SU-DHL-6 (cell line): ENCODE data around the gene BANP.

ENCODE experiments used
- H2AFZ ChIP-seq: fragments of 200-600 bp; sonication (generic); 2 replicates; pipeline ENCODE4 v1.6.1; 2014; ENCODE audit warnings: low read depth, mild to moderate bottlenecking, moderate library complexity, mixed read lengths, antibody characterized with exemption, low read length; ENCODE audit not compliant: severe bottlenecking
- H3F3A ChIP-seq: fragments of 200-600 bp; shearing (Covaris generic); 2 replicates; pipeline ENCODE4 v1.6.0; 2016; ENCODE audit warnings: antibody characterized with exemption, mild to moderate bottlenecking; ENCODE audit not compliant: insufficient read depth
- H3K27ac ChIP-seq: fragments of 200-600 bp; sonication (generic); 2 replicates; pipeline ENCODE4 v1.5.1; 2016; ENCODE audit warnings: low read depth, mild to moderate bottlenecking, low read length, moderate library complexity, mixed read lengths
- H3K27me3 ChIP-seq: fragments of 200-600 bp; sonication (generic), shearing (Covaris generic); 2 replicates; pipeline ENCODE4 v1.6.0; 2014; ENCODE audit warnings: mild to moderate bottlenecking, low read length
- H3K36me3 ChIP-seq: fragments of 200-600 bp; sonication (generic); 2 replicates; pipeline ENCODE4 v1.6.1; 2014; ENCODE audit warnings: mild to moderate bottlenecking, low read length, mixed read lengths
- H3K4me2 ChIP-seq: fragments of 300-600, 200-600 bp; shearing (Covaris generic), sonication (generic); 2 replicates; pipeline ENCODE4 v1.6.0; 2014; ENCODE audit warnings: low read length, low read depth, mild to moderate bottlenecking; ENCODE audit not compliant: poor library complexity, severe bottlenecking
- H3K4me3 ChIP-seq: fragments of 200-600 bp; sonication (generic); 2 replicates; pipeline ENCODE4 v1.5.1; 2014; ENCODE audit warnings: antibody characterized with exemption, low read length, mild to moderate bottlenecking, mixed read lengths; ENCODE audit not compliant: insufficient read depth, poor library complexity, severe bottlenecking
- H3K79me2 ChIP-seq: fragments of 200-600 bp; sonication (generic); 2 replicates; pipeline ENCODE4 v1.6.1; 2014; ENCODE audit warnings: mild to moderate bottlenecking, low read length, moderate library complexity; ENCODE audit not compliant: insufficient read depth
- H3K9ac ChIP-seq: fragments of 200-600 bp; sonication (generic); 2 replicates; pipeline ENCODE4 v1.7.0; 2014; ENCODE audit warnings: mild to moderate bottlenecking, low read length
- H3K9me2 ChIP-seq: fragments of 200-600 bp; sonication (generic); replicated peaks from 2 replicates; pipeline ENCODE4 v1.6.1; 2014; ENCODE audit warnings: low read length; ENCODE audit not compliant: insufficient read depth
- H3K9me3 ChIP-seq: fragments of 200-600 bp; sonication (generic); 2 replicates; pipeline ENCODE4 v1.6.1; 2014; ENCODE audit warnings: low read length, mixed read lengths; ENCODE audit not compliant: insufficient read depth
- H4K20me1 ChIP-seq: fragments of 200-600 bp; sonication (generic); 2 replicates; pipeline ENCODE4 v1.6.1; 2014; ENCODE audit warnings: low read depth, mild to moderate bottlenecking, antibody characterized with exemption, low read length, moderate library complexity, mixed read lengths
- EZH2phosphoT487 ChIP-seq: fragments of 200-600 bp; sonication (generic), shearing (Covaris generic); conservative IDR thresholded peaks from 2 replicates; pipeline ENCODE4 v1.6.1; 2018; ENCODE audit warnings: mild to moderate bottlenecking, antibody characterized with exemption, low read length, moderate library complexity, mixed read lengths
- TF ChIP-seq, protein P1 (sequence below): fragments of 200-600 bp; sonication (generic); IDR thresholded peaks from one replicate; pipeline ENCODE4 v1.5.1; 2017; ENCODE audit warnings: antibody characterized with exemption, mild to moderate bottlenecking, low read length, moderate library complexity; ENCODE audit not compliant: insufficient read depth, poor library complexity, severe bottlenecking

BANP gene

GRCh38 chr16:88057656-88058055 is 106.4 kb downstream of the BANP start:
- Histone ChIP-seq H3K27me3 (no peaks in the 10 kb centered on the region), H3K9me2 (no peaks in the 10 kb centered on the region), H2AFZ (no peak overlapping the region), H3K9me3 (no peaks in the 10 kb centered on the region), H3K4me2 (no peak overlapping the region), H3K4me3 (no peak overlapping the region), H4K20me1 (no peaks in the 10 kb centered on the region; the same call in 1 of the 2 replicates), H3F3A (no peaks in the 10 kb centered on the region), H3K79me2 (no peaks in the 10 kb centered on the region), H3K9ac (no peak overlapping the region), H3K27ac (no peak overlapping the region), H3K36me3 (no peaks in the 10 kb centered on the region)
- TF ChIP-seq, protein P1, sequence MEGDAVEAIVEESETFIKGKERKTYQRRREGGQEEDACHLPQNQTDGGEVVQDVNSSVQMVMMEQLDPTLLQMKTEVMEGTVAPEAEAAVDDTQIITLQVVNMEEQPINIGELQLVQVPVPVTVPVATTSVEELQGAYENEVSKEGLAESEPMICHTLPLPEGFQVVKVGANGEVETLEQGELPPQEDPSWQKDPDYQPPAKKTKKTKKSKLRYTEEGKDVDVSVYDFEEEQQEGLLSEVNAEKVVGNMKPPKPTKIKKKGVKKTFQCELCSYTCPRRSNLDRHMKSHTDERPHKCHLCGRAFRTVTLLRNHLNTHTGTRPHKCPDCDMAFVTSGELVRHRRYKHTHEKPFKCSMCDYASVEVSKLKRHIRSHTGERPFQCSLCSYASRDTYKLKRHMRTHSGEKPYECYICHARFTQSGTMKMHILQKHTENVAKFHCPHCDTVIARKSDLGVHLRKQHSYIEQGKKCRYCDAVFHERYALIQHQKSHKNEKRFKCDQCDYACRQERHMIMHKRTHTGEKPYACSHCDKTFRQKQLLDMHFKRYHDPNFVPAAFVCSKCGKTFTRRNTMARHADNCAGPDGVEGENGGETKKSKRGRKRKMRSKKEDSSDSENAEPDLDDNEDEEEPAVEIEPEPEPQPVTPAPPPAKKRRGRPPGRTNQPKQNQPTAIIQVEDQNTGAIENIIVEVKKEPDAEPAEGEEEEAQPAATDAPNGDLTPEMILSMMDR = no peak
- TF ChIP-seq EZH2phosphoT487 = no peak

DNA sequence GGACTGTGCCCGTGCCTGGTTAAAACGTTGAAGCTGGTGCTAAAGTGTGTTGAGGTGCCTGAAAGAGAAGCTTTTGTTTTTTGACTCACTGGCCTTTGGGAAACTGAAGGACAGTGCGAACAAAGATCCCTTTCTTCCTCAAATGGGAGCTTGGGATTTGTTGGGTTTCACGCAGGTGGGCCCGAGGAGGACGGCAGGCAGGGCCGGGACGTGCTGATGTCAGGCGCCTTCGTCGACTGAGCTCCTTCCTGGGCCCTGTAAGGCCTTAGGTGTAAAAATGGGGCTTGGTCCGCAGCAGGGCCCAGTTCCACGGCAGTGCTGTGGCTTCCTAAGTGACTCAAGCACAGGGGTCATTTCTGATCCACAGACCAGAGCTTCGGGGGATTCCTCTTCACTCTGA is 106.9 kb downstream of the BANP start:
- H3K9ac ChIP-seq = no peak overlapping the region
- H3K9me3 ChIP-seq = no peaks in the 10 kb centered on the region
- H3K4me2 ChIP-seq = no peak overlapping the region
- no peaks in the 10 kb centered on the region for H3K27me3 ChIP-seq
- H3K36me3 ChIP-seq = no peaks in the 10 kb centered on the region
- H3K79me2 ChIP-seq = no peaks in the 10 kb centered on the region
- no peak overlapping the region for H3K27ac ChIP-seq
- TF ChIP-seq, protein P1 = no peak
- TF ChIP-seq EZH2phosphoT487 = no peak
- H4K20me1 ChIP-seq = no peaks in the 10 kb centered on the region; the same call in 1 of the 2 replicates
- no peaks in the 10 kb centered on the region for H3F3A ChIP-seq
- H2AFZ ChIP-seq = no peak overlapping the region
- no peaks in the 10 kb centered on the region for H3K9me2 ChIP-seq
- H3K4me3 ChIP-seq = no peak overlapping the region

- H3K36me3 ChIP-seq = no peaks in the 10 kb centered on the region
- no peak for TF ChIP-seq EZH2phosphoT487
- TF ChIP-seq, protein P1 = no peak
- no peak overlapping the region for H2AFZ ChIP-seq
- H3K27me3 ChIP-seq = no peaks in the 10 kb centered on the region
- no peaks in the 10 kb centered on the region for H3K79me2 ChIP-seq
- no peaks in the 10 kb centered on the region for H3K9me3 ChIP-seq
- no peak overlapping the region for H3K27ac ChIP-seq
- no peaks in the 10 kb centered on the region for H3K9me2 ChIP-seq
- no peak overlapping the region for H3K4me2 ChIP-seq
- H3K4me3 ChIP-seq = no peak overlapping the region
- H4K20me1 ChIP-seq = no peaks in the 10 kb centered on the region; the same call in 1 of the 2 replicates
- H3K9ac ChIP-seq = no peak overlapping the region
- no peaks in the 10 kb centered on the region for H3F3A ChIP-seq
These were observed 107.6 kb downstream of the BANP start for GRCh38 chr16:88058817-88059216.
